Activated CD4-positive, alpha-beta T cell treated with anti-CD3 and anti-CD28 coated beads for 24 hours (primary cell): Measurements from ENCODE around the gene PRF1.
A peak's percentile ranks its signal among the peaks of the same experiment; 100 is the strongest.

Experiments
- DNase-seq, 2 donors: peaks; one replicate each; pipeline ENCODE4 v3.0.0-alpha.2; 2020; ENCODE audit warnings: low read depth in 2 of 2

PRF1 gene

DNA sequence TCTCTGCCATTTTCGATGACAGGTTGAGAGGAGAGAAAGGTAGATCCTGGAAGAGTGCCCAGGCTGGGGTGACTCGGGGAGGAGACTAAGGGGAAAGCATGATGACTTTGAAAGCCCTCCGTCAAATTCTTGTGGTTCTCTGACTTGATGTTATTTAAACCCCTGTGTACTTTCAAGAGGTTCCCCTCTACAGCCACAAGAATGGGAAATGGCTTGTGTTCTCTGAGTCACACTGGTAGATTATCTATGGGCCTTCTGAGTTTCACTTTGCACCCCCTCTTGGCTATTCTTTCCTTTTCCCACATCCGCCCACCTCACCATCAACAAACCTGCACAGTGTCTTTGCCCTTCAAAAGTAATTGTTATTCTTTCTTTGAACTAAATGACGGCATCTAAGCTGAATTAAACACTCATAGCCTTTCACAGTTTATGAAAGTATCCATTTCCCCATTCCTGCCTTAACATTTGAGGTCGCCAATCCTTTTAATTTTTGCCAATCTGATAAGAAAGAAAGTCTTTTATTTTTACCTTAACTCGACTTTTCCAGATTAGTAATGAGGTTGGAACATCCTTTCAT is 24.1 kb downstream of the PRF1 start:
- peak; percentile 49 to 59 for DNase-seq

GRCh38 chr10:70576803-70577517 is 25.6 kb downstream of the PRF1 start:
- DNase-seq = no peak

GRCh38 chr10:70575874-70576802 is 26.4 kb downstream of the PRF1 start:
- no peak for DNase-seq

DNA sequence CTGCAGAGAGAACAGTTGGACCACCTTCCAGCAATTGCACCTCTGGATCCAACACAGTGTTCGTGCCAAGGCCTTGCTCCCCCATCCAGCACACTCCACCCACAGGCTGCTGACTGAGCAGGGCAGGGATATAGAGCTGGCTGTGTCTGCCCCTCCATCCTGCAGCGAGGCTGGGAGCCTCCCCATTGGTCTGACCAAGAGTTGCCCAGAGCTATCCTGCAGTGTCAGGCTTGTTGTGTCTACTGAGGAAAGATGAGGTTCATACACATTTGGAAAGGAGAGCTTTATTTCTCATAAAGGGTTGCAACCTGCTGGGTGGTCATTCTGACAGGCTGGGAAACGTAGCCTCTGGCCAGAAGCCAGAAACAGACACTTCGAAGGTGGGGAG is 27.1 kb downstream of the PRF1 start:
- DNase-seq = no peak

GRCh38 chr10:70573599-70574506 is 28.7 kb downstream of the PRF1 start:
- DNase-seq = no peak

DNA sequence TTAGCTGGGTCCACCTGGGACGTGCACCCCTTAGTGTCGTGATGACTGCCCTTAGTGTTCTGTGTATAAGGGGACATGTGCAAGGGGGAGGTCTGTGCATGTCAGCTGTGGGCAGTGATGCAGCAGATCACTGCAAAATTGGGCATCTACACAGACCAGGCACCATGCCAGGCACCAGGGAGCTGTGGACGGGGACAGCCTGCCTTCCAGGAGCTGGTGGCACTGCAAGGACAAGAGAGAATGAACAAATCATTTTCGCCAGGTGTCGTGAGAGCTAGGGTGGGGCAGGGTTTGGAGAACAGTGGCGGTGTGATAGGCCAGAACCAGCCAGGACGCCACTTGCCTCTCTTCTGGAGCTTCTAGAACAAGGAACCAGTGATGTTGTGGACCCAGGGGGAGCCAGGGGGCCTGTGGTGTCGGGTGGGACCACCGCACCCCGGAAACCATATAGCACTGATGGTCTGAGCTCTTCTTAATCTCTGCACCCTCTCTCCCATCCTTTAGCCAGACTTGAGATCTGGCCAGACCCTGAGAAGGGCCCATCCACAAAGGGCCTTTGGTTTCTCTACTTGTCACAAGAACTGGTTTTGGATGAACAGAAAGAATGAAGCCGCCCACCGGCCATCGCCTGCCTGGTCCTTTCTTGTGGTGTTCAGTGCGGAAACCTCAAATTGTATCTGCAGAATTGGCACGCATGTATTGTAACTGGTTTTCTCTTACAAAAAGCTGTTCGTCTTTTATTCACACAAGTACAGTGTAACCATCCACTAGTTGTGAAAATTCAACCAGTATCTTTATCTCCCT is 30.7 kb downstream of the PRF1 start:
- DNase-seq = no peak

GRCh38 chr10:70571236-70571635 is 31.3 kb downstream of the PRF1 start:
- no peak for DNase-seq

- DNase-seq = no peak
These were observed 33.6 kb downstream of the PRF1 start for GRCh38 chr10:70568781-70569495.

DNA sequence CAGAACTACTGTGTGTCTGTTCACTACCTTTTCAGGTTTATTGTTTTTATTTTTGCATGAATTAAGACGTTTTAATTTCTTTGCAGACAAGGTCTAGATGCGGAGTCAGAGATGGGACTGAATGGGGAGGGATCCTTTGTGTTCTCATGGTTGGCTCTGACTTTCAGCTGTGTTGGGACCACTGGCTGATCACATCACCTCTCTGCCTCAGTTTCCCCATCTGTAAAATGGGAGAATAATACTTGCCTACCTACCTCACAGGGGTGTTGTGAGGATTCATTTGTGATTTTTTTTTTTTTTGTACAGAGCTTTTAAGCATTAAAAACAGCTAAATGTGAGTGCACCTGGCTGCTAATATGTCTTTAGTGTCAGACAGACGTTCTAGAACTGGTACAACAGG is 34.4 kb downstream of the PRF1 start:
- DNase-seq = no peak

GRCh38 chr10:70567603-70568002 is 34.9 kb downstream of the PRF1 start:
- DNase-seq = no peak

- no peak for DNase-seq
These were observed 35.8 kb downstream of the PRF1 start for GRCh38 chr10:70566515-70567290.

DNA sequence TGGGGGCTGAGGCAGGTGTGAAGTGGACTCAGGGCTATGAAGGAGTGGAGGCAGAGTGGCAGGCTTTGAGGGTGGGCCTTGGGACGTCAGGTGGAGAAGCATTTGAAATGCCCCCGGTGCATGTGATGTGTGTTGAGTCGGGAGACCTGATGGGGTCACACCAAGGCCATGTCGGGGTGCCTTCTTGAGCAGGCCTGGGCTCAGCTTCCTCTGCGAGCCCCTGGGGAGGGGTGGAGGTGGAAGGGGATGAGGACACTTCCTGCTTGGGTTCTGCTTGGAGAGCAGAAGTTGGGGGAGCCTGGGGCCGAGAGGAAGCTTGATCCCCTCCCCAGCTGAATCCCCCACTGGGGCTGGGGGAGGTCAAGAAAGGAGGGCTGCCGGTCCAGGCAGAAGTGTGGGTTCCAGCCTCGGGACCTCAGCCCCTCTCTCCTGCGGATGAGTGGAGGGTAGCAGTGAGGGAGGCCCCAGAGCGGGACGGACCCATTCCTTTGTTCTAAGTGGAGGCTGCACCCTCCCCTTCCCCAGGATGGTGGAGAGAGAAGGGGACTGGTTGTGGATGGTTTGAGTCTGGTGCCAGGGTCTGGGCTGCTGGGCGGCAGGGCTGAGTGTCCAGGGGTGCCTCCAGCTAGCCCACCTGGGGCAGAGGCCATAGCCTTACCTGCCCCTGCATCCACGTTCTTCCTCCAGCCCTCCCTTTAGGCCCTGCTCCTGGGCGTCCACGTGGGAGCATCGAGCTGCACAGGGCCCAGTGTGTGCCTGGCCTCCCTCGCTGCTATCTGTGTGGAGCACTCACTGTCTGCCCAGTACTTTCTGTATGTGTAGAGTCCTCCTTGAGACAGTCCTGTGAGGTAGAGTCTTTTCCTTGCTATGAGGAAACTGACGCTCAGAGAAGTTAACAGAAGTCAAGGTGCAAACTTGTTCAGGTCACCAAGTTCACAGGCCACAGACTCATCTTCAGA is 36.7 kb downstream of the PRF1 start:
- no peak for DNase-seq

DNA sequence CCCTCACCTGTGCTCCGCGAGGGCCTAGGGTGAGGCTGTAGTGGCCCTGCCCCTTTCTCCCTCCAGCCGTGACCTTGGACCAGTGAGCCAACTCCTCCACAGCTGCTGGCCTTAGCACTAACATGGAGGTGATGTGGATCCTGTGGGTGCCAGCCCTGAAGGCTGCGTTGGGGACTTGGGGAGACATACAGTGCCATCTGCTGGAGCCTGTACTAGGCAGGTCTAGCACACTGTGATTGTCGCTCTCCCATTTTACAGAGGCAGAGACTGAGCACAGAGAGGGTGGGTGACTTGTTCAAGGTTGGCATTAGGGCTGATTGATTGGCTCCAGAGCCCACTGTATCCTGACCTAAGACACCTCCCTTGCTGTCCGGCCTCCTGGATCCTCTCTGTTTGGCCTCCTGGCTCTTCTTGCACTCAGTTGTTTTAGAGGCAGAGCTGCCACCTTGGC is 37.6 kb downstream of the PRF1 start:
- DNase-seq = no peak

- DNase-seq = no peak
These were observed 38.3 kb downstream of the PRF1 start for GRCh38 chr10:70564113-70564725.

DNA sequence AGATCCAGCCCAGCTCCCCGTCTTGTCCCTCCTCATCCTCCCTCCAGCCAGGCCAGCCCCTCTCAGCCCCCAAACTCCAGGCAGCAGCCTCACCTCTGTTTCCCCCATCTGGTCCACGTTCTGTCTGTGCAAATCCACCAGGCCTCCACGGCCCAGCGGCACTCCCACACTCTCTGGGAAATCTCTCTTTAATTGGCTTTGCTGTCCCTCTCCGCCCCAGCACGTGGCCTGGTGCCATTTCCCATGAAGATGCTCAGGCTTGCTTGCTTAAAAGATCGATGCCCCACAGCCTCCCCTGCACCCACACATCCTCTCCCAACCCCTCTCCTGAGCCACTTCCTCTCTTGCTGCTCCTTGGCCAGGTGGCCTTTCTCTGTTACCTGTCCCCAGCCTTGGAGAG is 39.3 kb downstream of the PRF1 start:
- DNase-seq = no peak

DNA sequence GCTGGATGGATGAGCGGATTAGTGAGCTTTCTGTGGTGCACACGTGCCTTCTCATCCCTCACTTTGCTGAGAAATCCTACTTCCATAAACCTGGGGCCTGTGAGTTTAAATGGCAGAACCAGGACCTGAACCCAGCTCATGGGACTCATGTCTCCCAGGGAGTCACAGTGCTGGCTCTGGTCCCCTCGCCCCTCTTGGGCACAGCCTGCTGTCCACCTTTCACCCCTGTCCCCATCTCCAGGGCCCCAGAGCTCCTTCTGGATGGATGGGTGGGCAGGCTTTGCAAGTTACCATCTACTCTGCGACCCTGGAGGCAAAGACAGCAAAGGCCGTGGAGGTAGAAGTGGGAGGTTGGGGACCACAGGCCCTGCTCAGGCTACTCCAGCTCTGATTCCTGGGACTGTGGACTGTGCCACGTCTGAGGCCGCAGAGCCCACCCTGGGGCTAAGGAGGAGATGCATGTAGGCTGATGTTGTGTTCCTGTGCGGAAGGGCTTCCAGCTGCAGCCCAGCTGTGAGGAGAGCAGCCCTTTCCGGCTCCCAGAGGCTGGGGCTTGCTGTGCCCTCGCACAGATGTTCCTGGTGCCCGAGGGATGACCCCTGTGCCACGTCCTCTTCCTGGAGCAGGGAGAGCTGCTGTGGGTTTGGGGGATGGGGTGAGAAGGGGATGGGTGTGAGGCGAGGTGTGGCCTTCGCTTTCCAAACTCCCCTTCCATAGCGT is 40.3 kb downstream of the PRF1 start:
- DNase-seq = no peak

- no peak for DNase-seq
These were observed 41.0 kb downstream of the PRF1 start for GRCh38 chr10:70561558-70561957.
